B cell (primary cell): ENCODE results near the gene FAM47C. TPM values are rescaled to one million over a fixed set of nuclear protein-coding genes. Genes with fewer than 3 reads are reported as not detected.
"Not testable (repeated sequence)": the region's sequence is repeated elsewhere in the genome, so short reads cannot be mapped to it uniquely, and the experiment has no call there.

Experiments
- ATAC-seq: fragments of 200-7000 bp; cut with Tn5 transposase; one replicate; pipeline ENCODE4 v1.10.0; 2021; ENCODE audit warnings: low read depth, mild to moderate bottlenecking, moderate number of reproducible peaks, moderate library complexity
- CTCF ChIA-PET: fragments of 350-600 bp; sonication (Branson Sonifier 250); formaldehyde crosslinking; loops from one replicate; lab custom pipeline; 2021; ENCODE audit warnings: antibody characterized with exemption, inconsistent platforms; lab: Charles Lee
- POLR2A ChIA-PET: fragments of 350-600 bp; sonication (Branson Sonifier 250); formaldehyde crosslinking; loops from one replicate; lab custom pipeline; 2021; ENCODE audit warnings: antibody characterized with exemption; lab: Charles Lee
- DNase-seq: peaks from one replicate; pipeline ENCODE4 v3.0.0; 2013
- H2AFZ ChIP-seq: 2 replicates; pipeline ENCODE4 v1.6.1; 2012; ENCODE audit warnings: mild to moderate bottlenecking, low read depth, low read length; ENCODE audit not compliant: insufficient read depth, poor library complexity, severe bottlenecking
- H3K27ac ChIP-seq, 2 donors: 1 replicate in 1 of 2; 2 replicates in 1 of 2; pipeline ENCODE4 v1.5.1; 2012 to 2013; ENCODE audit warnings: low read length in 2 of 2, mild to moderate bottlenecking in 2 of 2, moderate library complexity in 1 of 2
- H3K27me3 ChIP-seq, 4 experiments: fragments of 200-600 bp in 1 of 4; sonication (generic) in 1 of 4; replicated peaks in 1 of 4; 1 replicate in 2 of 4; 2 replicates in 2 of 4; pipeline versions ENCODE4 v1.6.1 to v1.7.0; 2013 to 2016; ENCODE audit warnings: low read length in 3 of 4, mild to moderate bottlenecking in 2 of 4, mixed read lengths in 1 of 4, moderate library complexity in 1 of 4; ENCODE audit not compliant: insufficient read depth in 4 of 4, control insufficient read depth in 3 of 4; ENCODE audit errors: control extremely low read depth in 1 of 4
- H3K36me3 ChIP-seq, 2 experiments: replicated peaks in 1 of 2; 1 replicate in 1 of 2; 2 replicates in 1 of 2; pipeline versions ENCODE4 v1.6.1 to v1.7.1; 2013; ENCODE audit warnings: low read length in 1 of 2; ENCODE audit not compliant: insufficient read depth in 2 of 2, control insufficient read depth in 1 of 2; ENCODE audit errors: control extremely low read depth in 1 of 2, extremely low read depth in 1 of 2
- H3K4me1 ChIP-seq, 2 donors: fragments of 200-600 bp in 1 of 2; sonication (generic) in 1 of 2; 1 replicate in 1 of 2; 2 replicates in 1 of 2; pipeline versions ENCODE4 v1.5.1 to v1.6.1; 2013 to 2017; ENCODE audit warnings: low read length in 2 of 2; ENCODE audit not compliant: control insufficient read depth in 2 of 2, insufficient read depth in 2 of 2
- H3K4me2 ChIP-seq: replicated peaks from 2 replicates; pipeline ENCODE3; 2012; ENCODE audit warnings: mild to moderate bottlenecking, low read depth, low read length; ENCODE audit not compliant: poor library complexity, severe bottlenecking
- H3K4me3 ChIP-seq, 5 experiments: fragments of 200-600 bp in 1 of 5; sonication (generic) in 1 of 5; 1 replicate in 3 of 5; 2 replicates in 2 of 5; pipeline versions ENCODE4 v1.5.1 to v1.7.0; 2011 to 2016; ENCODE audit warnings: low read length in 4 of 5, mild to moderate bottlenecking in 4 of 5, low read depth in 2 of 5, control low read depth in 1 of 5, moderate library complexity in 1 of 5; ENCODE audit not compliant: insufficient read depth in 1 of 5; ENCODE audit errors: control extremely low read depth in 1 of 5, extremely low read depth in 1 of 5
- H3K79me2 ChIP-seq: fragments of 200-600 bp; sonication (generic); one replicate; pipeline ENCODE4 v1.6.0; 2016; ENCODE audit warnings: low read length; ENCODE audit not compliant: control insufficient read depth, insufficient read depth
- H3K9ac ChIP-seq: fragments of 200-600 bp; sonication (generic); 2 replicates; pipeline ENCODE4 v1.6.1; 2017; ENCODE audit warnings: mild to moderate bottlenecking, low read length, moderate library complexity
- H3K9me3 ChIP-seq, 3 donors: one replicate each; pipeline versions ENCODE4 v1.6.1 to v1.7.1; 2013; ENCODE audit warnings: low read length in 2 of 3; ENCODE audit not compliant: control insufficient read depth in 2 of 3, insufficient read depth in 1 of 3; ENCODE audit errors: control extremely low read depth in 1 of 3
- H4K20me1 ChIP-seq: 2 replicates; pipeline ENCODE4 v1.6.0; 2012; ENCODE audit warnings: mild to moderate bottlenecking, low read length; ENCODE audit not compliant: insufficient read depth, control insufficient read depth, poor library complexity, severe bottlenecking
- H3K27ac Mint-ChIP-seq: one replicate; pipeline ENCODE4 v1.8.0; 2021; ENCODE audit warnings: mixed read lengths
- H3K27me3 Mint-ChIP-seq: one replicate; pipeline ENCODE4 v1.8.0; 2021; ENCODE audit warnings: mixed read lengths
- H3K4me1 Mint-ChIP-seq: one replicate; pipeline ENCODE4 v1.8.0; 2021; ENCODE audit warnings: mixed read lengths
- H3K4me3 Mint-ChIP-seq: one replicate; pipeline ENCODE4 v1.8.0; 2021; ENCODE audit warnings: mixed read lengths
- H3K9me3 Mint-ChIP-seq: one replicate; pipeline ENCODE4 v1.8.0; 2022; ENCODE audit warnings: mixed read lengths; ENCODE audit not compliant: insufficient read depth
- CTCF ChIP-seq: fragments of 200-600 bp; IDR thresholded peaks from one replicate; pipeline ENCODE4 v1.8.0; 2022; ENCODE audit warnings: antibody characterized with exemption, mild to moderate bottlenecking
- EZH2 ChIP-seq: IDR thresholded peaks from 2 replicates; pipeline ENCODE4 v1.6.1; 2012; ENCODE audit warnings: borderline replicate concordance, low read depth, mild to moderate bottlenecking, moderate library complexity, low read length; ENCODE audit not compliant: insufficient read depth, poor library complexity, severe bottlenecking
- WGBS: methylation state at CpG from one replicate; pipeline ENCODE4 v1.1.5; 2013; ENCODE audit warnings: missing lambda C conversion rate; ENCODE audit not compliant: insufficient coverage; 5-methylcytosine and 5-hydroxymethylcytosine counted together
- intact Hi-C: fragments of 100-400 bp; cut with micrococcal nuclease; formaldehyde crosslinking; loops from one replicate; pipeline ENCODE4 v1.10.0; 2022
- polyA minus RNA-seq: library from RNA; depleted of rRNA, polyadenylated mRNA; stranded (reverse); fragments of >200 nt; gene quantifications from 2 replicates; pipeline ENCODE4 v1.2.3, GENCODE V29; 2012
- polyA plus RNA-seq: library from polyadenylated mRNA; depleted of rRNA; stranded (reverse); fragments of >200 nt; gene quantifications from 2 replicates; pipeline ENCODE4 v1.2.3, GENCODE V29; 2012
- total RNA-seq, 2 donors: library from RNA; stranded (reverse); fragments of 120-200 nt in 1 of 2; gene quantifications; 1 replicate in 1 of 2; 2 replicates in 1 of 2; pipeline versions ENCODE4 v1.2.3 to v1.2.4, GENCODE V29; 2013 to 2022

FAM47C gene
- not detected in 2 replicates for total RNA-seq
- total RNA-seq (2013): not detected
- polyA plus RNA-seq: not detected in 2 replicates
- polyA minus RNA-seq: not detected in 2 replicates

- H3K4me1 Mint-ChIP-seq, intact Hi-C loops, H3K27me3 Mint-ChIP-seq, H3K4me2 ChIP-seq, H2AFZ ChIP-seq, H3K4me1 ChIP-seq, H3K4me3 Mint-ChIP-seq, H3K9me3 Mint-ChIP-seq, H3K27ac ChIP-seq, CTCF ChIA-PET, H3K4me3 ChIP-seq, H4K20me1 ChIP-seq, POLR2A ChIA-PET, ATAC-seq, H3K27ac Mint-ChIP-seq, H3K9ac ChIP-seq, DNase-seq, H3K27me3 ChIP-seq, H3K79me2 ChIP-seq, H3K36me3 ChIP-seq: not testable (repeated sequence)
- peaks cover 0 to 20% (median 0%) of the 10 kb centered on the region in 3 donors for H3K9me3 ChIP-seq
- 79% methylated on average over 11 of the region's 24 CpGs for WGBS
Measured at GRCh38 chrX:37008182-37008581, at the start of gene FAM47C. FAM47C (plus strand) TSS chrX:37008366; CDS start chrX:37008411, 45 bp downstream.

- TF ChIP-seq EZH2: no peak
- no peak for TF ChIP-seq CTCF
- no peaks in the 10 kb centered on the region for H3K9me3 Mint-ChIP-seq
- no CpG with 5 or more reads among the region's 10 CpGs for WGBS
- ATAC-seq (no peak), DNase-seq (no peak)
- H3K27me3 Mint-ChIP-seq: peaks cover 15% of the 10 kb centered on the region
- Histone ChIP-seq H3K79me2 (no peaks in the 10 kb centered on the region), H3K4me1 (no peaks in the 10 kb centered on the region), H3K4me2 (no peak overlapping the region), H4K20me1 (no peaks in the 10 kb centered on the region), H3K36me3 (no peaks in the 10 kb centered on the region), H3K4me3 (no peak overlapping the region), H3K27me3 (peaks cover 0 to 3% (median 1%) of the 10 kb centered on the region in 4 experiments), H3K9ac (no peak overlapping the region), H2AFZ (no peak overlapping the region), H3K9me3 (no peaks in the 10 kb centered on the region), H3K27ac (no peak overlapping the region)
- CTCF ChIA-PET: no interaction called here
- H3K27ac Mint-ChIP-seq: no peak overlapping the region
- H3K4me3 Mint-ChIP-seq: no peak overlapping the region
- H3K4me1 Mint-ChIP-seq: no peaks in the 10 kb centered on the region
- intact Hi-C loops: no loop called here
- POLR2A ChIA-PET: no interaction called here
Measured at GRCh38 chrX:36961590-36961989, 46.6 kb upstream of the FAM47C start.
